T47D (cell line): ENCODE results near the gene RNU6-8.

ENCODE experiments used
- DNase-seq, 2 experiments: peaks; one replicate each; pipeline versions ENCODE4 v3.0.0 to v3.0.0-alpha.2; 2011 to 2012; ENCODE audit warnings: low read depth in 1 of 2, low spot score in 1 of 2
- JUND ChIP-seq: IDR thresholded peaks from 2 replicates; pipeline ENCODE4 v1.6.1; 2012; ENCODE audit warnings: low read depth
- in situ Hi-C: cut with HindIII; loops from 2 replicates; pipeline ENCODE4 v1.10.0; 2016; ENCODE audit warnings: low sequenced_read_pairs, low pct_unique_long_range_greater_than_20kb

The RNU6-8 gene

GRCh38 chr14:32169191-32169590, 33.9 kb downstream of the RNU6-8 start:
- no peak for TF ChIP-seq JUND
- in situ Hi-C loops = no loop called here

GRCh38 chr14:32167907-32168306, 35.2 kb downstream of the RNU6-8 start:
- in situ Hi-C loops = no loop called here
- no peak for TF ChIP-seq JUND
- no peak for DNase-seq

More at GRCh38 chr14:32169191-32169590, 33.9 kb downstream of the RNU6-8 start:
- no peak for DNase-seq

DNA sequence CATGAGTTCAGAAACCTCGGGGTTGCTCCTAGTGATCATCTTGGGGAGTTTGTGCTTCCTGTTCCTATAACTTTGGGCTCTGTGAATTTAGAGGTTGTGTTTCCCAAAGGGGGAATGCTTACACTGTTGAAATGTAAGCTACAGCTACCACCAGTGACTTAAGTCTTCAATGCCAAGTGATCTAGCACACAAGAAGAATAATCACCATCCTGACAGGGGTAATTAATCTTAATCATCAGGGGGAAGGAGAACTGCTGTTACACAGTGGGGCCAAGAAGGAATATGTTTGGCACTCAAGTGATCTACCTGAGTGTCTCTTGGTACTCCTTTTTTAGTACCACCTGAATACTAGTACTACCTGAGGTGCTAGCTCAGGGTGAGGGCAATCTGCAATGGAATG, 36.1 kb downstream of the RNU6-8 start:
- no peak for TF ChIP-seq JUND
- DNase-seq = no peak
- in situ Hi-C loops = no loop called here

GRCh38 chr14:32166029-32166428, 37.0 kb downstream of the RNU6-8 start:
- in situ Hi-C loops = no loop called here
- DNase-seq = no peak
- TF ChIP-seq JUND = no peak
